Measurements from ENCODE around the gene DUSP1.

DUSP1 gene

GRCh38 chr5:172762214-172763119 lies 8.5 kb downstream of the DUSP1 start:
- no peak for DNase-seq (ENCODE audit: low spot score)

GRCh38 chr5:172760959-172761358 lies 10.0 kb downstream of the DUSP1 start:
- no peak for DNase-seq (ENCODE audit: low spot score)

GRCh38 chr5:172760136-172760535 lies 10.9 kb downstream of the DUSP1 start:
- DNase-seq (ENCODE audit: low spot score), result no peak

GRCh38 chr5:172758834-172759149 lies 12.2 kb downstream of the DUSP1 start:
- no peak for DNase-seq (ENCODE audit: low spot score)

- peak; percentile 32 for DNase-seq (ENCODE audit: low spot score)
Measured at GRCh38 chr5:172758077-172758833, 12.7 kb downstream of the DUSP1 start.

DNA sequence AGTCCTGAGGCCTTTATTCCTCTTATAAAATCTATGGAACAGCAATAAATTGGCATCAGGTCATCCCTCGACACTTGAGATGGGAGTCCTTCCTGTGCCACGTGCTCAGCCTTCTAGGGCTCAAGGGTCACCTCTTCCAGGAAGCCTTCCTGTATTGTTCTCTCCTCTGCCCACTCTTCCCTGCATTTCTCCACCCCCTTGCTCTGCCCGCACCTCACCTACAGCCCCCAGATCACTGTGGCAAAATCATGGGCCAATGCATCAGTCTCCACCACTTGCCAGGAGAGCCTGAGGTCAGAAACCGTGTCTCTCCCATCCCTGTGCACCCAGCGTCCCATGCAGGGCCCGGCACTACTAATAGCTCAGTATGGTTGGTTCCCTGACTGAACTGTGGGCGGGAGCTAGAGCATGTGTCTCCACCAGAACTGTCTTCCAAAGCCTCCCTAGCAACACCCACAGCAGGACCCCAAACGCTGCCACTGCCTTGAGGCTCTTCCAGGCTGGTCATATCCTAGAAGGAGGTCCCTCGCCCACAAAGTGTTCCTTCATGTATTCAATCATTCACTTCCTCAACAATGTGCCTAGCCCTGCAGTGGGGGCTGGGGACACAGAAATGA lies 13.5 kb downstream of the DUSP1 start:
- no peak for DNase-seq (ENCODE audit: low spot score)

GRCh38 chr5:172756764-172757393 lies 14.1 kb downstream of the DUSP1 start:
- DNase-seq (ENCODE audit: low spot score), result no peak

DNA sequence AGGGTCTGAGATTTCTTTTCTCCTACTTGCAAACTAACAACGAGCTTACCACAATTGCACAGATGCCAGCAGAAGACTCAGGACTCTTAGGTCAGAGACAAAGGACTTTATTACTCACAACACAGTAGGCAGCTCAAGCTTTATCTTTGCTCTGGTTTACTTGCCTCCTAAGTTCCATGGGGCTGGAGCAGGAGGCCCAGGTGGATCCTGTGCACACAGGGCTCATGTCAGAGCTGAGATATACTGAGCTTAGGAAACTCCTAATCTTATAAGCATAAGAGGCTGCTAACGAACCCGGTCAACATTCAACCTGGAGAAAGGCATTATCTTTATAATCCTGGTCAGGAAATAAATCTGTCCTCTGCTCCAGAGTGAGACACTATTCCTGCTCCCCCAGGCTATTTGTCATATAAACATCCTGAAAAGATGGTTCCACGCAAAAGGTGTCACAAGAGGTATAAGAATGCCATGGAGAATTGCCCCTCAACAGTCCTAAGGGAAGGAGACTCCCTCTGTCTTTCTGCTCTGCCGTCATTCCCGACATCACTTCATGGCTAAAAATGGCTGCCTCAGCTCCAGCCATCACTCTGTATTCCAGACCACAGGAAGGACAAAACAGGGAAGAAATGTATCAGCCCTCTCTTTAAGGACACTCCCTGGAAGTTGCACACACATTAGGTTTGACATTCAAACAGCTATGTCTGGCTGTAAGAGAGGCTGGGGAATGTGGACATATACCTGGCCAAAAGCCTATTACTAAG lies 16.2 kb downstream of the DUSP1 start:
- DNase-seq (ENCODE audit: low spot score), result no peak

- DNase-seq (ENCODE audit: low spot score), result no peak
Measured at GRCh38 chr5:172753101-172753500, 17.9 kb downstream of the DUSP1 start.

DNA sequence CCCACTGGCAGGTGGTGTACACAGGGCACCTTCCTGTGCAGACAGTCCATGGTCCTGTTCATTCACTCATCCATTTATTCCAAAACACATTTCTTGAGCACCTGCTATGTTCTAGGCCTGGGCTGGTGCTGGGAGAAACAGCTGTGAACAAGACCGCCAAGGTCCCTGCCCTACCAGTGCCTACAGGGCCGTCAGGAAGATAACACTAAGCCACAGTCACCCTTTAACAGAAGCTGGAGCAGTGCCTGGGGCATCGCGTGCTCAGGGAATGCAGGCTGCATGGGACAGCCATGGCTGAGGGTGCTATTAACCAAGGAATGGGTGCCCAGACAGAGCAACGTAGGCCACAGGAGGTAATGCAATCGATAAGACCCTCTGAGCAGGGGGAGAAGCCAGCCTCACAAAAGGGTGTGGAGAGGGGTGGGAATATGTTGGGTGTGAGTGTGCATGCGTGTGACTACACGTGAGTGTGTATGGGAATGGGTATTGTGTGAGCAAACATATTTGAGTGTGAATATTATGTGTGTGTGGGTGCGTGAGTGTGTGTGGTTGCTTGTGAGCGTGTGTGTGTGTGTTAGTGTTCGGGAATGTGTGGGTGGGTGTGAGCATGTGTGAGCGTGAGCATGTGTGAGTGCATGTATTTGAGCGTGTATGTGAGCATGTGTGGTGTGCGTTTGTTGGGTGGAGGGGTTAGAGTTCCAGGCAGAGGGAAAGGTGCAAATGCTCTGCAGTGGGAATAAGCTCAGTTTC lies 19.1 kb downstream of the DUSP1 start:
- DNase-seq (ENCODE audit: low spot score), result no peak

GRCh38 chr5:172749881-172750633 lies 20.9 kb downstream of the DUSP1 start:
- no peak for DNase-seq (ENCODE audit: low spot score)

GRCh38 chr5:172749076-172749475 lies 21.9 kb downstream of the DUSP1 start:
- no peak for DNase-seq (ENCODE audit: low spot score)

GRCh38 chr5:172748341-172748843 lies 22.6 kb downstream of the DUSP1 start:
- DNase-seq (ENCODE audit: low spot score), result no peak

- DNase-seq (ENCODE audit: low spot score), result no peak
Measured at GRCh38 chr5:172747471-172747870, 23.5 kb downstream of the DUSP1 start.

DNA sequence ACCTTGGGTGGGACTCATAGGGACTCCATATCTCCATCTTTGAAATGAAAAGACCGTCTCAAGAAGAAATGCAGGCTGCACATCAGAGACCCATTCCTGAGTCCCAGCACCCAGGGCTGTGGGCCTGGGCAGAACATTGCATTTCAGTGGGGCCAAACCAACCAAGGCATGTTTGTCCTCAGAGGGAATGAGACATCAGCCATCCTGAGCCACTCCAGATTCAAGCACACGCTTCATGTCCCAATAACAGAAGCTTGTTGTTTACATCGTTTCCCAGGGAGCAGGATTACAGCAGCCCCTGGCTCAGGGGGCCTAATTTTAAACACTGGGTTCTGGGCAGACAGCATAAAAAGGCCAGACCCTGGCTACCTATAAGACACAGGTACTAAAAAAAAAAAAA lies 24.3 kb downstream of the DUSP1 start:
- DNase-seq (ENCODE audit: low spot score), result no peak

- DNase-seq (ENCODE audit: low spot score), result no peak
Measured at GRCh38 chr5:172745838-172746237, 25.2 kb downstream of the DUSP1 start.

DNA sequence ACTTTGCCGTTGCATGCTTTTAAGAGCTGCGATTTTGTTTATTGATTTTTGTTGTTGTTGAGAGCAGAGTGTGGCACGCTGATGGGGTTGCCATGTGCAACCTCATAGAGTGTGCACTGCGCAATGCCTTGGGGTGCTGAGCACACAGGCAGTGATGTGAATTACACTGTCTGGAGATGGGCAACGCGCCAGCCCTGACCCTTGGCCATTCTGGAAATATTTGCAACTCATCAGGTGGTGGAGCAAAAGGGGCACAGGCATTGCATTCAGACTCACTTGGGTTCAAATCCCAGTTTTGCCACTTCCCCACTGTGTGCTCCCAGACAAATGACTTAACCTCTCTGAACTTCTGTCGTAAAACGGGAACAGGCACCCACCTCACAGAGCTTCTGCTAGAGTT lies 25.6 kb downstream of the DUSP1 start:
- DNase-seq (ENCODE audit: low spot score), result no peak

GRCh38 chr5:172744123-172745104 lies 26.6 kb downstream of the DUSP1 start:
- DNase-seq (ENCODE audit: low spot score), result no peak
